ENCODE results near the gene CEP85L.

GRCh38 chr6:118617417-118617816 lies 34.0 kb downstream of the CEP85L start:
- TF ChIP-seq CTCF (conservative IDR thresholded peaks at IDR 0.05 in 1 of 2, IDR thresholded peaks at IDR 0.05 in 1 of 2; ENCODE audit: low read depth in 1 of 2, low read length in 2 of 2) (no peak), EZH2 (IDR thresholded peaks at IDR 0.05; ENCODE audit: low read length, missing control alignments) (no peak)

Measured in fibroblast of lung (primary cell).